ENCODE data around the gene MAPK7.
"Not testable (repeated sequence)": the region's sequence is repeated elsewhere in the genome, so short reads cannot be mapped to it uniquely, and the experiment has no call there.

Gene MAPK7

GRCh38 chr17:19348081-19348650 is 30.1 kb upstream of the MAPK7 start:
- peaks cover 17% of the 10 kb centered on the region for H3K4me1 Mint-ChIP-seq
- H3K27me3 Mint-ChIP-seq = no peaks in the 10 kb centered on the region
- ATAC-seq = no peak
- H3K4me3 Mint-ChIP-seq = no peak overlapping the region
- no peaks in the 10 kb centered on the region for H3K36me3 Mint-ChIP-seq
- H3K27ac Mint-ChIP-seq = no peak overlapping the region
- H3K9me3 Mint-ChIP-seq = no peaks in the 10 kb centered on the region

GRCh38 chr17:19348806-19349205 is 29.5 kb upstream of the MAPK7 start:
- Mint-ChIP-seq H3K4me1 (peaks cover 17% of the 10 kb centered on the region), H3K36me3 (no peaks in the 10 kb centered on the region), H3K4me3 (no peak overlapping the region), H3K27ac (no peak overlapping the region), H3K27me3 (no peaks in the 10 kb centered on the region), H3K9me3 (no peaks in the 10 kb centered on the region)
- no peak for ATAC-seq

- H3K27ac Mint-ChIP-seq, H3K4me1 Mint-ChIP-seq, H3K36me3 Mint-ChIP-seq, H3K9me3 Mint-ChIP-seq, H3K27me3 Mint-ChIP-seq, ATAC-seq, H3K4me3 Mint-ChIP-seq: not testable (repeated sequence)
Measured at GRCh38 chr17:19353401-19353800, 24.9 kb upstream of the MAPK7 start.

- Mint-ChIP-seq H3K27ac (no peak overlapping the region), H3K27me3 (peaks cover 8% of the 10 kb centered on the region), H3K4me1 (no peaks in the 10 kb centered on the region), H3K4me3 (no peak overlapping the region), H3K36me3 (no peaks in the 10 kb centered on the region), H3K9me3 (no peaks in the 10 kb centered on the region)
- ATAC-seq = no peak
Measured at GRCh38 chr17:19354748-19355147, 23.6 kb upstream of the MAPK7 start.

- Mint-ChIP-seq H3K4me1 (peaks cover 11% of the 10 kb centered on the region), H3K36me3 (no peaks in the 10 kb centered on the region), H3K9me3 (no peaks in the 10 kb centered on the region), H3K27me3 (peaks cover 8% of the 10 kb centered on the region), H3K27ac (no peak overlapping the region), H3K4me3 (no peak overlapping the region)
- ATAC-seq = no peak
Measured at GRCh38 chr17:19357351-19357750, 20.9 kb upstream of the MAPK7 start.

- H3K27me3 Mint-ChIP-seq = peaks cover 8% of the 10 kb centered on the region
- no peak overlapping the region for H3K27ac Mint-ChIP-seq
- H3K9me3 Mint-ChIP-seq = no peaks in the 10 kb centered on the region
- H3K36me3 Mint-ChIP-seq = no peaks in the 10 kb centered on the region
- H3K4me3 Mint-ChIP-seq = no peak overlapping the region
- no peak for ATAC-seq
- H3K4me1 Mint-ChIP-seq = peaks cover 11% of the 10 kb centered on the region
Measured at GRCh38 chr17:19357761-19358160, 20.5 kb upstream of the MAPK7 start.

- H3K27ac Mint-ChIP-seq = no peak overlapping the region
- no peaks in the 10 kb centered on the region for H3K36me3 Mint-ChIP-seq
- no peaks in the 10 kb centered on the region for H3K9me3 Mint-ChIP-seq
- ATAC-seq = no peak
- peaks cover 8% of the 10 kb centered on the region for H3K27me3 Mint-ChIP-seq
- H3K4me1 Mint-ChIP-seq = peaks cover 15% of the 10 kb centered on the region
- no peak overlapping the region for H3K4me3 Mint-ChIP-seq
Measured at GRCh38 chr17:19359151-19359550, 19.1 kb upstream of the MAPK7 start.

GRCh38 chr17:19359856-19360255 is 18.4 kb upstream of the MAPK7 start:
- Mint-ChIP-seq H3K27ac (no peak overlapping the region), H3K9me3 (no peaks in the 10 kb centered on the region), H3K36me3 (no peaks in the 10 kb centered on the region), H3K27me3 (peaks cover 8% of the 10 kb centered on the region), H3K4me1 (peaks cover 15% of the 10 kb centered on the region), H3K4me3 (no peak overlapping the region)
- no peak for ATAC-seq

- no peak for ATAC-seq
- H3K4me1 Mint-ChIP-seq = peaks cover 15% of the 10 kb centered on the region
- H3K27me3 Mint-ChIP-seq = peaks cover 8% of the 10 kb centered on the region
- no peak overlapping the region for H3K4me3 Mint-ChIP-seq
- H3K9me3 Mint-ChIP-seq = no peaks in the 10 kb centered on the region
- H3K27ac Mint-ChIP-seq = no peak overlapping the region
- H3K36me3 Mint-ChIP-seq = no peaks in the 10 kb centered on the region
Measured at GRCh38 chr17:19360772-19361171, 17.5 kb upstream of the MAPK7 start.

GRCh38 chr17:19361326-19361725 is 17.0 kb upstream of the MAPK7 start:
- Mint-ChIP-seq H3K27me3 (peaks cover 8% of the 10 kb centered on the region), H3K9me3 (no peaks in the 10 kb centered on the region), H3K27ac (no peak overlapping the region), H3K4me1 (peaks cover 15% of the 10 kb centered on the region), H3K4me3 (peak overlapping the region; percentile 10), H3K36me3 (no peaks in the 10 kb centered on the region)
- ATAC-seq = no peak

GRCh38 chr17:19361944-19362276 is 16.4 kb upstream of the MAPK7 start:
- peaks cover 15% of the 10 kb centered on the region for H3K4me1 Mint-ChIP-seq
- no peaks in the 10 kb centered on the region for H3K9me3 Mint-ChIP-seq
- peaks cover 8% of the 10 kb centered on the region for H3K27me3 Mint-ChIP-seq
- peak overlapping the region; percentile 84 for H3K4me3 Mint-ChIP-seq
- H3K27ac Mint-ChIP-seq = no peak overlapping the region
- ATAC-seq = no peak
- no peaks in the 10 kb centered on the region for H3K36me3 Mint-ChIP-seq

- Mint-ChIP-seq H3K4me1 (peaks cover 15% of the 10 kb centered on the region), H3K36me3 (no peaks in the 10 kb centered on the region), H3K27me3 (peaks cover 8% of the 10 kb centered on the region), H3K4me3 (peak within 1 kb of the TSS; percentile 84), H3K27ac (peak within 1 kb of the TSS; percentile 22), H3K9me3 (no peaks in the 10 kb centered on the region)
- ATAC-seq = peak; percentile 92
Measured at GRCh38 chr17:19362277-19363113, 15.8 kb upstream of the MAPK7 start, which contains the start of gene B9D1. TSS of gene B9D1 (minus strand) at chr17:19362723. CDS start at chr17:19362569, 154 bp downstream.

GRCh38 chr17:19363114-19363438 is 15.2 kb upstream of the MAPK7 start:
- Mint-ChIP-seq H3K27me3 (peaks cover 8% of the 10 kb centered on the region), H3K4me1 (peaks cover 21% of the 10 kb centered on the region), H3K36me3 (no peaks in the 10 kb centered on the region), H3K27ac (peak overlapping the region; percentile 22), H3K9me3 (no peaks in the 10 kb centered on the region), H3K4me3 (peak overlapping the region; percentile 84)
- ATAC-seq = no peak

GRCh38 chr17:19363460-19364035 is 14.8 kb upstream of the MAPK7 start:
- ATAC-seq = no peak
- no peaks in the 10 kb centered on the region for H3K9me3 Mint-ChIP-seq
- H3K27ac Mint-ChIP-seq = no peak overlapping the region
- peaks cover 8% of the 10 kb centered on the region for H3K27me3 Mint-ChIP-seq
- no peak overlapping the region for H3K4me3 Mint-ChIP-seq
- H3K36me3 Mint-ChIP-seq = no peaks in the 10 kb centered on the region
- H3K4me1 Mint-ChIP-seq = peaks cover 26% of the 10 kb centered on the region

GRCh38 chr17:19364699-19365498 is 13.4 kb upstream of the MAPK7 start:
- H3K27me3 Mint-ChIP-seq = no peaks in the 10 kb centered on the region
- H3K27ac Mint-ChIP-seq = no peak overlapping the region
- H3K4me3 Mint-ChIP-seq = no peak overlapping the region
- H3K9me3 Mint-ChIP-seq = no peaks in the 10 kb centered on the region
- peaks cover 37% of the 10 kb centered on the region for H3K4me1 Mint-ChIP-seq
- no peaks in the 10 kb centered on the region for H3K36me3 Mint-ChIP-seq
- no peak for ATAC-seq

Measured in stimulated activated memory B cell treated with anti-CD40 and anti-IgM and Interleukin-4, amounts not matched to agents 10 μg/mL and 1 μg/mL and 100 μg/mL, for 72 hours (primary cell).